Mesenchymal stem cell (in vitro differentiated cells and primary cell): ENCODE measurements around the gene SLC25A45.

Experiments used
- DNase-seq: peaks from one replicate; pipeline ENCODE4 v3.0.0-alpha.2; 2013
- H2AFZ ChIP-seq: one replicate; pipeline ENCODE4 v1.6.1; 2013; ENCODE audit warnings: low read depth, mild to moderate bottlenecking, control low read depth, inconsistent platforms, low read length, moderate library complexity
- H2AK5ac ChIP-seq: 2 replicates; pipeline ENCODE4 v1.6.1; 2013; ENCODE audit warnings: low read length, moderate library complexity, mild to moderate bottlenecking, inconsistent platforms; ENCODE audit not compliant: severe bottlenecking
- H2BK120ac ChIP-seq: one replicate; pipeline ENCODE4 v1.6.1; 2013; ENCODE audit warnings: low read depth, mild to moderate bottlenecking, inconsistent platforms, low read length, moderate library complexity
- H2BK12ac ChIP-seq, 2 experiments: one replicate each; pipeline ENCODE4 v1.6.1; 2013; ENCODE audit warnings: inconsistent platforms in 2 of 2, low read length in 2 of 2, mild to moderate bottlenecking in 2 of 2, moderate library complexity in 2 of 2, control low read depth in 1 of 2
- H2BK15ac ChIP-seq: one replicate; pipeline ENCODE4 v1.6.1; 2013; ENCODE audit warnings: mild to moderate bottlenecking, low read depth, inconsistent platforms; ENCODE audit not compliant: poor library complexity, severe bottlenecking
- H2BK5ac ChIP-seq: 2 replicates; pipeline ENCODE4 v1.6.1; 2013; ENCODE audit warnings: low read depth, mild to moderate bottlenecking, low read length, control low read depth, inconsistent platforms; ENCODE audit not compliant: poor library complexity, severe bottlenecking
- H3K14ac ChIP-seq, 2 experiments: one replicate each; pipeline ENCODE4 v1.6.1; 2013; ENCODE audit warnings: inconsistent platforms in 2 of 2, low read length in 2 of 2, control low read depth in 1 of 2, mild to moderate bottlenecking in 1 of 2, moderate library complexity in 1 of 2
- H3K18ac ChIP-seq, 2 experiments: one replicate each; pipeline ENCODE4 v1.6.1; 2013; ENCODE audit warnings: inconsistent platforms in 2 of 2, low read length in 2 of 2, control low read depth in 1 of 2, low read depth in 1 of 2, mild to moderate bottlenecking in 1 of 2
- H3K23ac ChIP-seq, 2 experiments: one replicate each; pipeline ENCODE4 v1.6.1; 2013; ENCODE audit warnings: inconsistent platforms in 2 of 2, low read length in 2 of 2, mild to moderate bottlenecking in 2 of 2, moderate library complexity in 2 of 2, control low read depth in 1 of 2
- H3K27ac ChIP-seq: 2 replicates; pipeline ENCODE4 v1.5.1; 2013; ENCODE audit warnings: mild to moderate bottlenecking, moderate library complexity, low read length, control low read depth, inconsistent platforms; ENCODE audit not compliant: poor library complexity, severe bottlenecking
- H3K27me3 ChIP-seq, 2 experiments: 2 replicates each; pipeline versions ENCODE4 v1.6.1 to v1.7.0; 2013; ENCODE audit warnings: low read length in 2 of 2, mild to moderate bottlenecking in 2 of 2, moderate library complexity in 2 of 2, control low read depth in 1 of 2, inconsistent platforms in 1 of 2; ENCODE audit not compliant: control insufficient read depth in 1 of 2, insufficient read depth in 1 of 2
- H3K36me3 ChIP-seq, 2 experiments: 2 replicates each; pipeline versions ENCODE4 v1.6.1 to v1.7.0; 2013; ENCODE audit warnings: low read length in 2 of 2, control low read depth in 1 of 2, inconsistent platforms in 1 of 2, low read depth in 1 of 2, mild to moderate bottlenecking in 1 of 2; ENCODE audit not compliant: insufficient read depth in 2 of 2, control insufficient read depth in 1 of 2
- H3K4ac ChIP-seq, 2 experiments: one replicate each; pipeline ENCODE4 v1.6.1; 2013; ENCODE audit warnings: inconsistent platforms in 2 of 2, low read length in 2 of 2, mild to moderate bottlenecking in 2 of 2, moderate library complexity in 2 of 2, control low read depth in 1 of 2, low read depth in 1 of 2
- H3K4me1 ChIP-seq: 2 replicates; pipeline ENCODE4 v1.6.1; 2013; ENCODE audit warnings: low read depth, low read length, control low read depth; ENCODE audit not compliant: control insufficient read depth, insufficient read depth
- H3K4me2 ChIP-seq: 2 replicates; pipeline ENCODE4 v1.6.1; 2013; ENCODE audit warnings: low read length, mild to moderate bottlenecking, inconsistent platforms; ENCODE audit not compliant: poor library complexity, severe bottlenecking
- H3K4me3 ChIP-seq, 2 experiments: 2 replicates each; pipeline versions ENCODE4 v1.5.1 to v1.7.0; 2013; ENCODE audit warnings: low read length in 2 of 2, mild to moderate bottlenecking in 2 of 2, control low read depth in 1 of 2, low read depth in 1 of 2; ENCODE audit not compliant: insufficient read depth in 1 of 2
- H3K79me1 ChIP-seq: replicated peaks from 2 replicates; pipeline ENCODE4 v1.6.1; 2013; ENCODE audit warnings: mild to moderate bottlenecking, control low read depth, low read length, inconsistent platforms; ENCODE audit not compliant: poor library complexity, severe bottlenecking
- H3K9ac ChIP-seq: 2 replicates; pipeline ENCODE4 v1.7.0; 2013; ENCODE audit warnings: mild to moderate bottlenecking, low read length, moderate library complexity
- H3K9me3 ChIP-seq: 2 replicates; pipeline ENCODE4 v1.7.0; 2013; ENCODE audit warnings: mild to moderate bottlenecking, low read length; ENCODE audit not compliant: control insufficient read depth
- H4K8ac ChIP-seq: one replicate; pipeline ENCODE4 v1.6.1; 2013; ENCODE audit warnings: inconsistent platforms, mild to moderate bottlenecking, low read length, moderate library complexity
- H4K91ac ChIP-seq: one replicate; pipeline ENCODE4 v1.6.1; 2013; ENCODE audit warnings: mild to moderate bottlenecking, low read length, inconsistent platforms
- WGBS: methylation state at CpG from one replicate; pipeline ENCODE4 v1.1.7; 2013; ENCODE audit warnings: mixed read lengths; 5-methylcytosine and 5-hydroxymethylcytosine counted together

SLC25A45 gene

GRCh38 chr11:65384301-65384889 is 1.9 kb upstream of the SLC25A45 start:
- H3K79me1 ChIP-seq = peaks cover 20% of the 10 kb centered on the region
- H2BK15ac ChIP-seq = no peak overlapping the region
- no peak overlapping the region for H3K4me2 ChIP-seq
- peak overlapping the region; percentile 14 to 82 for H3K18ac ChIP-seq
- H2AFZ ChIP-seq = no peak overlapping the region
- H3K14ac ChIP-seq = peak overlapping the region in 1 of 2 experiments; percentile 50
- WGBS = 47% methylated on average over 8 of the region's 8 CpGs
- H4K8ac ChIP-seq = peak overlapping the region; percentile 41
- peak overlapping the region; percentile 0 to 64 for H3K4ac ChIP-seq
- peak overlapping the region; percentile 91 to 98 for H2BK12ac ChIP-seq
- H2AK5ac ChIP-seq = peak overlapping the region; percentile 63
- H4K91ac ChIP-seq = peak overlapping the region; percentile 87
- no peak overlapping the region for H2BK5ac ChIP-seq
- peak overlapping the region in 1 of 2 experiments; percentile 6 for H3K4me3 ChIP-seq
- no peak overlapping the region for H3K23ac ChIP-seq
- peak; percentile 86 for DNase-seq
- H3K27ac ChIP-seq = no peak overlapping the region
- H3K9ac ChIP-seq = peak overlapping the region; percentile 68
- no peaks in the 10 kb centered on the region for H3K27me3 ChIP-seq
- peaks cover 7 to 10% of the 10 kb centered on the region in 2 experiments for H3K36me3 ChIP-seq
- peak overlapping the region; percentile 40 for H2BK120ac ChIP-seq
- H3K4me1 ChIP-seq = peaks cover 56% of the 10 kb centered on the region
- H3K9me3 ChIP-seq = no peaks in the 10 kb centered on the region

- Histone ChIP-seq H3K4me3 (peak overlapping the region in 1 of 2 experiments; percentile 6), H3K4ac (peak overlapping the region in 1 of 2 experiments; percentile 64), H3K9me3 (no peaks in the 10 kb centered on the region), H2BK120ac (peak overlapping the region; percentile 40), H2BK15ac (peak overlapping the region; percentile 53), H2BK12ac (peak overlapping the region; percentile 91 to 96), H3K9ac (peak overlapping the region; percentile 68), H4K8ac (peak overlapping the region; percentile 41), H4K91ac (peak overlapping the region; percentile 87), H3K4me1 (peaks cover 56% of the 10 kb centered on the region), H3K27me3 (no peaks in the 10 kb centered on the region), H3K79me1 (peaks cover 20% of the 10 kb centered on the region), H3K18ac (peak overlapping the region; percentile 14 to 82), H3K14ac (peak overlapping the region in 1 of 2 experiments; percentile 50), H2AK5ac (peak overlapping the region; percentile 63), H2AFZ (no peak overlapping the region), H3K4me2 (no peak overlapping the region), H3K23ac (no peak overlapping the region), H2BK5ac (no peak overlapping the region), H3K27ac (peak overlapping the region; percentile 9), H3K36me3 (peaks cover 2 to 9% of the 10 kb centered on the region in 2 experiments)
- 87% methylated on average over 6 of the region's 6 CpGs for WGBS
- peak; percentile 51 for DNase-seq
Observed at GRCh38 chr11:65383778-65384177, 1.3 kb upstream of the SLC25A45 start.

- Histone ChIP-seq H2BK5ac (peak overlapping the region; percentile 67), H4K91ac (peak overlapping the region; percentile 97), H2AK5ac (peak overlapping the region; percentile 63), H3K9ac (peak overlapping the region; percentile 91), H3K18ac (peak overlapping the region; percentile 79 to 96), H3K4me2 (peak overlapping the region; percentile 67), H3K36me3 (no peaks in the 10 kb centered on the region), H3K27ac (peak overlapping the region; percentile 98), H3K79me1 (peaks cover 19% of the 10 kb centered on the region), H3K4me3 (peak overlapping the region in 1 of 2 experiments; percentile 68), H3K9me3 (no peaks in the 10 kb centered on the region), H2BK120ac (peak overlapping the region; percentile 58), H3K4ac (peak overlapping the region; percentile 35 to 83), H3K14ac (peak overlapping the region in 1 of 2 experiments; percentile 76), H4K8ac (peak overlapping the region; percentile 92), H2BK15ac (peak overlapping the region; percentile 66), H3K4me1 (peaks cover 60% of the 10 kb centered on the region), H3K27me3 (no peaks in the 10 kb centered on the region), H2AFZ (no peak overlapping the region), H3K23ac (peak overlapping the region in 1 of 2 experiments; percentile 71), H2BK12ac (peak overlapping the region; percentile 92 to 95)
- DNase-seq = no peak
- WGBS = 13% methylated on average over 12 of the region's 12 CpGs
Observed at GRCh38 chr11:65382804-65383368, 440 bp upstream of the SLC25A45 start.

GRCh38 chr11:65381716-65382032 is 772 bp downstream of the SLC25A45 start:
- WGBS = 1% methylated on average over 4 of the region's 6 CpGs
- peak overlapping the region; percentile 65 for H2AFZ ChIP-seq
- peak overlapping the region; percentile 91 for H3K9ac ChIP-seq
- no peaks in the 10 kb centered on the region for H3K36me3 ChIP-seq
- H3K4ac ChIP-seq = peak overlapping the region; percentile 88 to 97
- H3K14ac ChIP-seq = no peak overlapping the region
- peak overlapping the region; percentile 97 for H2BK5ac ChIP-seq
- peak overlapping the region; percentile 67 for H3K4me2 ChIP-seq
- peak overlapping the region; percentile 23 for H2BK15ac ChIP-seq
- peaks cover 61% of the 10 kb centered on the region for H3K4me1 ChIP-seq
- no peaks in the 10 kb centered on the region for H3K27me3 ChIP-seq
- peak overlapping the region; percentile 94 to 99 for H2BK12ac ChIP-seq
- H4K91ac ChIP-seq = peak overlapping the region; percentile 98
- H2BK120ac ChIP-seq = peak overlapping the region; percentile 95
- H2AK5ac ChIP-seq = no peak overlapping the region
- H3K23ac ChIP-seq = no peak overlapping the region
- DNase-seq = peak; percentile 90
- H3K9me3 ChIP-seq = no peaks in the 10 kb centered on the region
- H3K18ac ChIP-seq = peak overlapping the region; percentile 95 to 97
- H4K8ac ChIP-seq = peak overlapping the region; percentile 85
- peak overlapping the region; percentile 33 to 68 for H3K4me3 ChIP-seq
- H3K79me1 ChIP-seq = peaks cover 16% of the 10 kb centered on the region
- peak overlapping the region; percentile 98 for H3K27ac ChIP-seq
